HL-60 (cell line): ENCODE measurements around the gene EIF3B.
"Not testable (repeated sequence)": the region's sequence is repeated elsewhere in the genome, so short reads cannot be mapped to it uniquely, and the experiment has no call there.

Experiments used
- DNase-seq, 2 experiments: peaks; one replicate each; pipeline ENCODE4 v3.0.0-alpha.2; 2010 to 2020; ENCODE audit warnings: low read depth in 1 of 2, low spot score in 1 of 2
- H3K27ac ChIP-seq: fragments of 250-450 bp; sonication (Bioruptor Pico); replicated peaks from 2 replicates; pipeline ENCODE4 v1.5.1; 2020; ENCODE audit warnings: mild to moderate bottlenecking, moderate library complexity
- H3K27me3 ChIP-seq: fragments of 250-450 bp; sonication (Bioruptor Pico); 2 replicates; pipeline ENCODE4 v1.5.1; 2021; ENCODE audit warnings: mild to moderate bottlenecking, moderate library complexity; ENCODE audit not compliant: insufficient read depth, poor library complexity, severe bottlenecking
- H3K4me3 ChIP-seq: replicated peaks from 2 replicates; pipeline ENCODE4 v1.5.1; 2011; ENCODE audit warnings: mild to moderate bottlenecking, control low read depth, low read length; ENCODE audit not compliant: insufficient read depth
- CTCF ChIP-seq: IDR thresholded peaks from one replicate; pipeline ENCODE4 v1.5.1; 2011; ENCODE audit warnings: low read length, control low read depth, inconsistent platforms; ENCODE audit not compliant: insufficient read depth
- GABPA ChIP-seq: IDR thresholded peaks from 2 replicates; pipeline ENCODE4 v1.6.1; 2012; ENCODE audit warnings: low read depth
- POLR2AphosphoS5 ChIP-seq: IDR thresholded peaks from 2 replicates; pipeline ENCODE4 v1.6.1; 2012; ENCODE audit warnings: low read depth
- REST ChIP-seq: IDR thresholded peaks from 2 replicates; pipeline ENCODE4 v1.6.1; 2012; ENCODE audit warnings: low read depth; ENCODE audit not compliant: insufficient replicate concordance
- SPI1 ChIP-seq: IDR thresholded peaks from 2 replicates; pipeline ENCODE4 v1.6.1; 2012; ENCODE audit warnings: low read depth, mild to moderate bottlenecking, borderline replicate concordance

EIF3B gene

GRCh38 chr7:2411815-2412586 lies 57.4 kb downstream of the EIF3B start:
- Histone ChIP-seq H3K27ac (no peak overlapping the region; the same call in 1 of the 2 replicates), H3K4me3 (no peak overlapping the region), H3K27me3 (no peaks in the 10 kb centered on the region)
- no peak for TF ChIP-seq GABPA
- no peak for TF ChIP-seq SPI1
- TF ChIP-seq CTCF: no peak
- TF ChIP-seq POLR2AphosphoS5: no peak
- no peak for TF ChIP-seq REST
- no peak for DNase-seq

- TF ChIP-seq REST (no peak), CTCF (no peak), POLR2AphosphoS5 (no peak), SPI1 (no peak), GABPA (no peak)
- H3K27ac ChIP-seq: no peak overlapping the region; the same call in 1 of the 2 replicates
- no peak overlapping the region for H3K4me3 ChIP-seq
- H3K27me3 ChIP-seq: no peaks in the 10 kb centered on the region
- DNase-seq: no peak
Observed at GRCh38 chr7:2412587-2413201, 58.1 kb downstream of the EIF3B start.

GRCh38 chr7:2416063-2416462 lies 61.4 kb downstream of the EIF3B start:
- peak in 1 of 2 experiments; percentile 23 for DNase-seq
- no peak for TF ChIP-seq POLR2AphosphoS5

GRCh38 chr7:2416650-2417049 lies 62.0 kb downstream of the EIF3B start:
- no peak overlapping the region for H3K4me3 ChIP-seq
- no peaks in the 10 kb centered on the region for H3K27me3 ChIP-seq
- no peak for TF ChIP-seq POLR2AphosphoS5
- TF ChIP-seq SPI1: no peak
- TF ChIP-seq REST: no peak
- no peak for TF ChIP-seq CTCF
- TF ChIP-seq GABPA: no peak
- no peak for DNase-seq
- 0 out of 2 replicates have a peak overlapping the region, but pooled peaks have one; percentile 31 for H3K27ac ChIP-seq

More at GRCh38 chr7:2416063-2416462, 61.4 kb downstream of the EIF3B start:
- Histone ChIP-seq H3K27me3 (no peaks in the 10 kb centered on the region), H3K4me3 (no peak overlapping the region), H3K27ac (0 out of 2 replicates have a peak overlapping the region, but pooled peaks have one; percentile 31)

GRCh38 chr7:2417178-2417577 lies 62.6 kb downstream of the EIF3B start:
- H3K27me3 ChIP-seq, DNase-seq, H3K4me3 ChIP-seq, H3K27ac ChIP-seq: not testable (repeated sequence)
